Measurements from ENCODE around the gene RBPJ. TPM values are rescaled to one million over a fixed set of nuclear protein-coding genes. Genes with fewer than 3 reads are reported as not detected.

The RBPJ gene
- total and polyA plus RNA-seq, 7 donors: 10.6 to 44.4 (median 28.8) TPM

GRCh38 chr4:26466578-26467270 is 145.9 kb downstream of the RBPJ start:
- no peak for ATAC-seq
- no peak for DNase-seq
- Histone ChIP-seq H3K27me3 (ENCODE audit: insufficient read depth in 3 of 3, low read length in 2 of 3) (no peaks in the 10 kb centered on the region), H3K4me1 (no peaks in the 10 kb centered on the region), H3K36me3 (ENCODE audit: insufficient read depth in 1 of 2, low read depth in 1 of 2) (no peaks in the 10 kb centered on the region), H3K4me3 (no peak overlapping the region), H3K9me3 (no peaks in the 10 kb centered on the region), H3K27ac (no peak overlapping the region)
- TF ChIP-seq CTCF (IDR thresholded peaks at IDR 0.05): no peak
- WGBS, 3 donors: 81 to 91% (median 87%) methylated on average over 10 of the region's 10 CpGs
- intact Hi-C loops (cut with DNase I): no loop called here

GRCh38 chr4:26467724-26468123 is 146.9 kb downstream of the RBPJ start:
- intact Hi-C loops (cut with DNase I): no loop called here
- Histone ChIP-seq H3K27me3 (ENCODE audit: insufficient read depth in 3 of 3, low read length in 2 of 3) (no peaks in the 10 kb centered on the region), H3K4me3 (no peak overlapping the region), H3K27ac (no peak overlapping the region), H3K36me3 (ENCODE audit: insufficient read depth in 1 of 2, low read depth in 1 of 2) (no peaks in the 10 kb centered on the region), H3K4me1 (no peaks in the 10 kb centered on the region), H3K9me3 (no peaks in the 10 kb centered on the region)
- TF ChIP-seq CTCF (IDR thresholded peaks at IDR 0.05): no peak
- no peak for DNase-seq
- WGBS, 3 donors: 77 to 86% (median 83%) methylated on average over 1 of the region's 1 CpG
- ATAC-seq: no peak

DNA sequence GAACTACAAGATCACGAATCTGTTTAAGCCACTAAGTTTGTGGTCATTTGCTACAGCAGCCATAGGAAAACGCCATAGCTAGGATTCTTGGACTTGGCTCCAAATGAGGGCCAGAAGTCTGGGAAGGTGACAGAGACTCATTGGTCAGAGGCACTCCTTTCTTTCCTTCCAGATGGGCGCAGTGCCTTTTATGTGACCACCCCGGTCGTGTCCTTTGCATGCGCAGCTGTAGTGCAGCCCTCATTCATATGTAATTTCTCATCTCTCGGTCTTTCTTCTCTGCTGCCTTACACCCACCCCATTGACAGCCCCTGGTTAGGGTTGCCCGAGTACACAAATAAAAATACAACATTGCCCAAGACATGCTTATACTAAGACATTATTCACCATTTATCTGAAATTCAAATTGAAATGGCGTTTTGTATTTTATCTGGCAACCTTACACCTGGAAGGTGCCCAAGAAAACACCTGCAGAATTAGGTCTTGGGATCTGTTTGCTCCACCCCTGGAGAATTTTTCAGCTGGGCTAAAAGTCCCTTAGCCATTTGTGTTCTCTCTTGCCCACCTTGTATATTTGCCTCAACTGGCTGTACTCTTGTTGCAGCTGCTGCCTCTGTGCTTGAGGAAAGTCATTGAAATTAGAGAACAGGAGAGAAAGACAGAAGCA is 147.6 kb downstream of the RBPJ start:
- WGBS, 3 donors: 84 to 86% (median 85%) methylated on average over 9 of the region's 9 CpGs
- DNase-seq (no peak), ATAC-seq (no peak)
- intact Hi-C loops (cut with DNase I): no loop called here
- H3K4me1 ChIP-seq: no peaks in the 10 kb centered on the region
- TF ChIP-seq CTCF (IDR thresholded peaks at IDR 0.05): no peak
- no peaks in the 10 kb centered on the region for H3K36me3 ChIP-seq (ENCODE audit: insufficient read depth in 1 of 2, low read depth in 1 of 2)
- H3K27ac ChIP-seq: no peak overlapping the region
- no peaks in the 10 kb centered on the region for H3K27me3 ChIP-seq (ENCODE audit: insufficient read depth in 3 of 3, low read length in 2 of 3)
- no peaks in the 10 kb centered on the region for H3K9me3 ChIP-seq
- H3K4me3 ChIP-seq: no peak overlapping the region

DNA sequence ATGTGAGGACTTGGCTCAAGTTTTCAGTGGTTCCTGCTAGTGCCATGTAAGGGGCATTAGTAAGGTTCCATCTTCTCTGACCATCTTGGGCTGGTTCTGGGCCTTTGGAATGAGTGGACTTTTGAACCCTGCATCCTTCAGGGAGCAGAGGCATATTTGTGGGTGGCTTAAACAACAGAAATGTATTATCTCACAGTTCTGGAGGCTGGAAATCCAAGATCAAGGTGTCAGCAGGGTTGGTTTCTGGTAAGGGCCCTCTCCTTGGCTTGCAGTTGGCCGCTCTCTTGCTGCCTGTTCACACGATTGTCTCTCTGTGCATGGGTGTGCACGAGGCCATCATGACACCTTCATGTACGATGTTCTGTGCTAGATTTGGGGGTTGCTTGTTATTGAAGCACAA is 148.2 kb downstream of the RBPJ start:
- Histone ChIP-seq H3K27ac (no peak overlapping the region), H3K4me1 (no peaks in the 10 kb centered on the region), H3K9me3 (no peaks in the 10 kb centered on the region), H3K36me3 (ENCODE audit: insufficient read depth in 1 of 2, low read depth in 1 of 2) (no peaks in the 10 kb centered on the region), H3K27me3 (ENCODE audit: insufficient read depth in 3 of 3, low read length in 2 of 3) (no peaks in the 10 kb centered on the region), H3K4me3 (no peak overlapping the region)
- intact Hi-C loops (cut with DNase I): no loop called here
- DNase-seq (no peak), ATAC-seq (no peak)
- no peak for TF ChIP-seq CTCF (IDR thresholded peaks at IDR 0.05)
- 72 to 74% (median 73%) methylated on average over 4 of the region's 4 CpGs for WGBS, 3 donors

Measured in psoas muscle (tissue), 8 donors.